Peyer's patch (tissue), 4 donors: Measurements from ENCODE around the gene RERE.

Source experiments
- POLR2A ChIP-seq, 2 donors: fragments of 450-650 bp; IDR thresholded peaks; one replicate each; pipeline ENCODE4 v1.5.1; 2017; ENCODE audit warnings: antibody characterized with exemption in 2 of 2, mild to moderate bottlenecking in 2 of 2, moderate library complexity in 2 of 2
- TF ChIP-seq, protein P1 (sequence below), 6 experiments: fragments of 450-650 bp in 4 of 6; fragments of 200-600 bp in 2 of 6; sonication (generic) in 1 of 6; IDR thresholded peaks; one replicate each; pipeline ENCODE4 v1.5.1; 2017 to 2019; ENCODE audit warnings: antibody characterized with exemption in 6 of 6, mild to moderate bottlenecking in 3 of 6, moderate library complexity in 1 of 6

GRCh38 chr1:8640950-8641349 lies 176.5 kb downstream of the RERE start:
- TF ChIP-seq POLR2A (IDR thresholded peaks at IDR 0.05) = no peak
- TF ChIP-seq, protein P1, sequence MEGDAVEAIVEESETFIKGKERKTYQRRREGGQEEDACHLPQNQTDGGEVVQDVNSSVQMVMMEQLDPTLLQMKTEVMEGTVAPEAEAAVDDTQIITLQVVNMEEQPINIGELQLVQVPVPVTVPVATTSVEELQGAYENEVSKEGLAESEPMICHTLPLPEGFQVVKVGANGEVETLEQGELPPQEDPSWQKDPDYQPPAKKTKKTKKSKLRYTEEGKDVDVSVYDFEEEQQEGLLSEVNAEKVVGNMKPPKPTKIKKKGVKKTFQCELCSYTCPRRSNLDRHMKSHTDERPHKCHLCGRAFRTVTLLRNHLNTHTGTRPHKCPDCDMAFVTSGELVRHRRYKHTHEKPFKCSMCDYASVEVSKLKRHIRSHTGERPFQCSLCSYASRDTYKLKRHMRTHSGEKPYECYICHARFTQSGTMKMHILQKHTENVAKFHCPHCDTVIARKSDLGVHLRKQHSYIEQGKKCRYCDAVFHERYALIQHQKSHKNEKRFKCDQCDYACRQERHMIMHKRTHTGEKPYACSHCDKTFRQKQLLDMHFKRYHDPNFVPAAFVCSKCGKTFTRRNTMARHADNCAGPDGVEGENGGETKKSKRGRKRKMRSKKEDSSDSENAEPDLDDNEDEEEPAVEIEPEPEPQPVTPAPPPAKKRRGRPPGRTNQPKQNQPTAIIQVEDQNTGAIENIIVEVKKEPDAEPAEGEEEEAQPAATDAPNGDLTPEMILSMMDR (IDR thresholded peaks at IDR 0.05) = no peak
